ENCODE data around the gene TLE1. TPM values are rescaled to one million over a fixed set of nuclear protein-coding genes. Genes with fewer than 3 reads are reported as not detected.

Gene TLE1
- total RNA-seq, 1 experiment from 2014 or later: 21.9 TPM

- Mint-ChIP-seq H3K27ac (ENCODE audit: low read depth, unreplicated experiment) (no peak overlapping the region), H3K27me3 (ENCODE audit: insufficient read depth, unreplicated experiment) (no peaks in the 10 kb centered on the region), H3K36me3 (ENCODE audit: insufficient read depth, unreplicated experiment) (peaks cover 38% of the 10 kb centered on the region), H3K4me1 (ENCODE audit: insufficient read depth, unreplicated experiment) (peaks cover under 1% of the 10 kb centered on the region), H3K4me3 (ENCODE audit: unreplicated experiment) (no peak overlapping the region), H3K9me3 (ENCODE audit: unreplicated experiment) (no peaks in the 10 kb centered on the region)
- intact Hi-C loops (cut with micrococcal nuclease): no loop called here
- CTCF ChIA-PET: interaction anchor here (0.6 to 0.7 kb wide), 3 partner anchors 32 to 1026 kb away, joined by 3 read pairs; no protein-coding TSS in a partner anchor
- no peak for DNase-seq (ENCODE audit: unreplicated experiment)
- no TSS peak for BruUV-seq (replicated peaks)
- no peak for TF ChIP-seq CTCF (IDR thresholded peaks at IDR 0.05; ENCODE audit: unreplicated experiment)
- POLR2A ChIA-PET: interaction anchor here (0.7 kb wide), 2 partner anchors 10 to 700 kb away, joined by 3 read pairs; no protein-coding TSS in a partner anchor
These were observed 107.4 kb downstream of the TLE1 start for GRCh38 chr9:81581986-81582385.

GRCh38 chr9:81579381-81579780, 110.0 kb downstream of the TLE1 start:
- ChIA-PET CTCF (no interaction called here), POLR2A (no interaction called here)
- Mint-ChIP-seq H3K4me3 (ENCODE audit: unreplicated experiment) (no peak overlapping the region), H3K36me3 (ENCODE audit: insufficient read depth, unreplicated experiment) (peaks cover 31% of the 10 kb centered on the region), H3K27me3 (ENCODE audit: insufficient read depth, unreplicated experiment) (no peaks in the 10 kb centered on the region), H3K4me1 (ENCODE audit: insufficient read depth, unreplicated experiment) (no peaks in the 10 kb centered on the region), H3K27ac (ENCODE audit: low read depth, unreplicated experiment) (no peak overlapping the region), H3K9me3 (ENCODE audit: unreplicated experiment) (no peaks in the 10 kb centered on the region)
- intact Hi-C loops (cut with micrococcal nuclease): no loop called here
- no peak for DNase-seq (ENCODE audit: unreplicated experiment)
- TF ChIP-seq CTCF (IDR thresholded peaks at IDR 0.05; ENCODE audit: unreplicated experiment): no peak
- BruUV-seq (replicated peaks): no TSS peak

- no peak for TF ChIP-seq CTCF (IDR thresholded peaks at IDR 0.05; ENCODE audit: unreplicated experiment)
- Mint-ChIP-seq H3K9me3 (ENCODE audit: unreplicated experiment) (no peaks in the 10 kb centered on the region), H3K27me3 (ENCODE audit: insufficient read depth, unreplicated experiment) (no peaks in the 10 kb centered on the region), H3K27ac (ENCODE audit: low read depth, unreplicated experiment) (no peak overlapping the region), H3K4me3 (ENCODE audit: unreplicated experiment) (no peak overlapping the region), H3K36me3 (ENCODE audit: insufficient read depth, unreplicated experiment) (peaks cover 24% of the 10 kb centered on the region), H3K4me1 (ENCODE audit: insufficient read depth, unreplicated experiment) (no peaks in the 10 kb centered on the region)
- POLR2A ChIA-PET: no interaction called here
- no peak for DNase-seq (ENCODE audit: unreplicated experiment)
- CTCF ChIA-PET: no interaction called here
- intact Hi-C loops (cut with micrococcal nuclease): no loop called here
- BruUV-seq (replicated peaks): no TSS peak
These were observed 110.7 kb downstream of the TLE1 start for GRCh38 chr9:81578606-81579005.

GRCh38 chr9:81575956-81576355, 113.4 kb downstream of the TLE1 start:
- intact Hi-C loops (cut with micrococcal nuclease): no loop called here
- CTCF ChIA-PET: interaction anchor here (0.7 kb wide), 1 partner anchor 157 kb away, joined by 3 read pairs; no protein-coding TSS in a partner anchor
- POLR2A ChIA-PET: interaction anchor here (0.7 kb wide), 1 partner anchor 385 kb away, joined by 3 read pairs; no protein-coding TSS in a partner anchor
- BruUV-seq (replicated peaks): no TSS peak
- TF ChIP-seq CTCF (IDR thresholded peaks at IDR 0.05; ENCODE audit: unreplicated experiment): no peak
- no peak overlapping the region for H3K27ac Mint-ChIP-seq (ENCODE audit: low read depth, unreplicated experiment)
- H3K36me3 Mint-ChIP-seq (ENCODE audit: insufficient read depth, unreplicated experiment): peaks cover 7% of the 10 kb centered on the region
- H3K9me3 Mint-ChIP-seq (ENCODE audit: unreplicated experiment): no peaks in the 10 kb centered on the region
- no peaks in the 10 kb centered on the region for H3K4me1 Mint-ChIP-seq (ENCODE audit: insufficient read depth, unreplicated experiment)
- no peak overlapping the region for H3K4me3 Mint-ChIP-seq (ENCODE audit: unreplicated experiment)
- H3K27me3 Mint-ChIP-seq (ENCODE audit: insufficient read depth, unreplicated experiment): no peaks in the 10 kb centered on the region
- no peak for DNase-seq (ENCODE audit: unreplicated experiment)

All from MCF 10A (cell line).